HG02973 (cell line): ENCODE measurements around the gene SYT13.
"Not testable (repeated sequence)": the region's sequence is repeated elsewhere in the genome, so short reads cannot be mapped to it uniquely, and the experiment has no call there.

Source experiments
- ATAC-seq: cut with Tn5 transposase; IDR thresholded peaks from one replicate; pipeline ENCODE4 v1.9.1; 2021; ENCODE audit warnings: moderate library complexity; ENCODE audit not compliant: unreplicated experiment

SYT13 gene

DNA sequence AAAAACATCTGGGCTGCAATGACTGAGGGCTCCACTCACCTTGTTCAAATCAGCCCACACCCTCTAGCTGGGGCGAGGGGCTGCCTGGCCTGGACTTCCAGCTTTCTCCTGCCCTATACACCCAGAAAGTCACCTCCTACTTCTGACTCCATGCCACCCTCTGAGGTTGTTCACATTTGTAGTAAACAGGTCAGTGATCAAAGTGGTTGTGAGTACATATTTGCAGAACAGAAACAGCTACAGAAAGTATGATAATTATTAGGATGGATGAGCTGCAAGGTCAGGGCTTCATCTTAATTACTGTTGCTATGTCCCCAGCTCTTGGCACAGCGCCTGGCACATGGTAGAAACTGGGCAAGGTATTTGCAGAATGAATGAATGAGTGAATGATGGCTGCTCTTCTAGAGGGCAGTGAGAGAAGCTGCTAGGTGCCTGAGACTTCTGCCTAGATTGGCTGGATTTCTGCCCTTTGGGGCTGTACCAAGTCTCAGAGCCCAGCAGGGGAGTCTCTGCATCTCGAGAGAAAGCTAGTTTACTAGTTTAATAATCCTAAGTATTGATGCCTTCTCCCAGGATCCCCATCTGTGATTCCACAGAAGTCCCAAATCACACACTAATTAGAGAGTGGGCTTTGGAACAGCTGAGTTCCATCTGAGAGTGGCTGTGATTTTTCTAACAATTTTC is 36.0 kb downstream of the SYT13 start:
- no peak for ATAC-seq

DNA sequence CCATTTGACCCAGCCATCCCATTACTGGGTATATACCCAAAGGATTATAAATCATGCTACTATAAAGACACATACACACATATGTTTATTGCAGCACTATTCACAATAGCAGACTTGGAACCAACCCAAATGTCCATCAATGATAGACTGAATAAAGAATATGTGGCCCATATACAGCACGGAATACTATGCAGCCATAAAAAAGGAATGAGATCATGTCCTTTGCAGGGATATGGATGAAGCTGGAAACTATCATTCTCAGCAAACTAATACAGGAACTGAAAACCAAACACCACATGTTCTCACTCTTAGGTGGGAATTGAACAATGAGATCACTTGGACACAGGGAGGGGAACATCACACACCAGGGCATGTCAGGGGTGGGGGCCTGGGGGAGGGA is 36.8 kb downstream of the SYT13 start:
- ATAC-seq = not testable (repeated sequence)

DNA sequence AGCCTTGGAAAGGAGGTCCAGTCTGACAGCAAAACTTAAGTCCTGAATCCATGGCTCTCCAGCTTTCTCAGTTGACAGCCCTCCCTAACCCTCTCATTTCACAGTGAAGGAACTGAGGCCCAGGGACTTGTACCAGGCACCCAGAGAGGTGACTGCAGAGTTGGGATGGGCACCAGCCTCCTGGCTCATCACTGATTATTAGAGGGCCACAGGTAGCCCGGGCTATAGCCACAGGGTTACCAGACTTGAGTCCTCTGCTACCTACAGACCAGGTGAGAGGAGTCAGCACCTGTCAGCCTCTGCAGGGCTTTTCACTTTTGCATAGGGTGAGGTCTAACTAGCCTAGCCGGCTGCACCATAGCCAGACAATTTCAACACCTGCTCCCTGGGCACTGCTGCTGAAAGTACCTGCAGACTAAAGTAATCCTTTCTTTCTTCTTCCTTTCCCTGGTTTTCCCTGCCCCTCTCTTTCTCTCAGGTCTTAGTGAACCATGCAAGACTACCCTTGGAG is 37.6 kb downstream of the SYT13 start:
- no peak for ATAC-seq

DNA sequence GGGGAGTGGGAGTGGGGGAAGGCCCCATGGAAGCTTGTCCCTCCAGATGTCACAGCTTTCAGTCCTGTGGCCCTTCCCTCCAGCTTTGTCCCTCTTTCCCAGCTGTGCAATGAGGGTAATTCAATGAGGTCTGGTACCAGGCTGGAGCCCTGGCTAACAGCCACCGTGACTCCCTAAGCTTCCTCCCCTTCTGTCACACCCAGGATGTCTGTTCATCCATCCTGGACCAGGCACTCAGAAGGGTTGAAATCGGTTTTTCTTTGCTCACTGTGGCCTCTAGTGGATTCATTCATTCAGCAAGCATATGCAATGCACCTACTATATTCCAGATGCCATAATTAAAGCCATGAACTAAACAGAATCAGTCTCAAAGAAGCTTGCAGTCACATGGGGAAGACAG is 38.7 kb downstream of the SYT13 start:
- ATAC-seq = no peak

DNA sequence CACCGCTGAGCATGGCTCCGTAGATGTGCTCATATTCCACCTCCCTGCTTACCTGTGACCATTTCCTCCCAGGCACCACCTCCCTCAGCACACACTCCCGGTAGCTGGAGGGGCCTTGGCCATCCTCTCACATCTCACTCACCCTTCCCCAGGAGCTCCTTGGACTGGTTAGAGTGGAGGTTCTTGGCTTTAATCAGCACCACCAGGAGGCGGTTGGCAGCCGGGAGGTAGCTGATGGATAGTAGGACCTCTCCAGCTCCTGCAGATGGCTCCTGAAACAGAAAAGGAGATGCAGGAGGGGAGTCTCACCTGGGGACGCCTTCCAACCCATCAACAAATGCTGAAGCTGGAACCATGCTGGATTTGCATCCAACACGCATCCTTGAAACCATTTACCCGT is 39.9 kb downstream of the SYT13 start:
- no peak for ATAC-seq

DNA sequence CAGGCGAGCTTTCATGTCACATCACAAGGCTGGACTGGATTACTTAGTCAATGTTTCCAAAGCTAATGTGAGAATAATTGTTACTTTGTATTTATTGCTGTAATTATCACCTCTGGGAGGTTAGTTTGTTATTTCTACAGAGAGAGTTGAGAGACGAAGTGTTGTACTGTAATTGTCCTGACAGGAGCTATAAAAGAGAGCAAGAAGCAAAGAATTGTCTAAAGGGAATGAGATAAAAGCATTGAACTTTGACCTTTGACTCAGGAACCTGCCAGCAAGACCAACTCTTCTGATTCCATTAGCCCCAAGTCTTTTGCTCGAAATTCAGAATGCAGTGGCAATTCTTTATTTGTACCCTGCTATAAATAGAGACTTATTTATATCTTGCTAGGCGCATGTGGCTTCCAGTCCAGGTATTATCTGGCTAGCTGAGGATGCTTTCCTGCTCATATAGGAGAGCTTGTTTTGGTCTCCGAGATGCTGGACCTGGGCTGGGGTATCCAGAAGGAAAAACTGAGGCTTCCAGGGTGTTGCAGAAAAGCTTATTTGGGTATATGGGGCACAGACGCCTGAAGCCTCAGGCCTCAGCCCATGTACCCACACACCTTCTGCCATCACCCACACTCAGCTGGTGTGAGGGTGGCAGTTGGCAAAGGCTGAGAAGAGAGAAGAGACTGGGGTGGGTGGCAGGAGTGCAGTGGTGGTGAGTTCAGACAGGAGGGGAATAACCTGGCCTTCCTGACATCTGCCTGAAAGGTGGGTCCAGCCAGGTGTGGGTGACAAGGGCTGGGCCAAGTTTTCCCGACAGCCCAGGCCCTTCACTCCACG is 40.7 kb downstream of the SYT13 start:
- ATAC-seq = no peak

DNA sequence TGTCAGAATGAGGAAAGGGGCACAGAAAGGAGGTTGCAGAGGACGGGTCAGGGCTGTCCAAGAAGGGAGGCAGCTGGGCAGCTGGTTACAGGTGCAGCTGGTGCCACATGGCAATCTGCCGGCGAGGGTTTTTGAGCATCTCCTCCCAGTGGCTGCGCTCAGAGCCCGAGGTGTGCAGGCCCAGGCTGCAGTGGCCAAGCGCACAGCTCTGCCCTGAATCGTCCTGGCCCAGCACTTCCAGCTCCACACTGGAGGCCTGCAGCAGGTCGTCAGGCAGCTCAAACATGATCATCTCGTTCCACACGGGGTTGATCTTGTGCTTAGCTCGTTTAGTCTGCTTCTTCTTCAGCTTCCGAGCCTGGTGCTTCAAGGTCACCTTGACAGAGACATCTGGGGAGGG is 42.2 kb downstream of the SYT13 start:
- ATAC-seq = no peak

DNA sequence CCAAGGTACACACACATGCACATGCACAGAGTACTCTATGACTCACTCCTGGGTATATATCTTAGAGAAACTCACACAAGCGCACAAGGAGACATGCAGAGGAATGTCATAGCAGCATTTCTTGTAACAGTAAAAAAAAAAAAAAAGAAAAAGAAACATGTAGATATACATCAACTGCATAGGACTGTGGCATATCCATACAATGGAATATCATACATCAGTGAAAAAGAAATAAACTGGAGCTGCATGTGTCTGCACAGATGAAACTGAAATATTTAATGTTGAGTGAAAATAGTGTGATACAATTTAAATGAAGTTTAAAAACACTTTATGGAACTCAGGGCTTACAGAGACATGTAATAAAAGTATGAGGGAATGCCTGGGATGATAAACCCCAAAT is 46.4 kb downstream of the SYT13 start:
- ATAC-seq = no peak

DNA sequence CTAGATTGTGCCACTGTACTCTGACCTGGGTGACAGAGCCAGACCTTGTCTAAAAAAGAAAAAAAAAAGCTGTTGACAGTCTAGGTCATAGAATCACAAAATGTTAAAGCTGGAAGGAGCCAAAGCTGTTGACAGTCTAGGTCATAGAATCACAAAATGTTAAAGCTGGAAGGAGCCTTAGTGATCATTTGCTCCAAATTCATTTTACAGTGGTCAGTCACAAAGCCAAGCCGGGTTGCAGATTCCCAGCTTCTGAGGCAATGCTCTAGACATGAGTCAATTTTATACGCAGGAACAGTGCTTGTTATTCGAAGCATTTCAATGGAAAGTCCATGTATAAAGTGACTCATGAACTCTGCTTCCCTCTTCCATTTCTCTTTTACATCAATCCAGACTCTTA is 47.4 kb downstream of the SYT13 start:
- no peak for ATAC-seq

DNA sequence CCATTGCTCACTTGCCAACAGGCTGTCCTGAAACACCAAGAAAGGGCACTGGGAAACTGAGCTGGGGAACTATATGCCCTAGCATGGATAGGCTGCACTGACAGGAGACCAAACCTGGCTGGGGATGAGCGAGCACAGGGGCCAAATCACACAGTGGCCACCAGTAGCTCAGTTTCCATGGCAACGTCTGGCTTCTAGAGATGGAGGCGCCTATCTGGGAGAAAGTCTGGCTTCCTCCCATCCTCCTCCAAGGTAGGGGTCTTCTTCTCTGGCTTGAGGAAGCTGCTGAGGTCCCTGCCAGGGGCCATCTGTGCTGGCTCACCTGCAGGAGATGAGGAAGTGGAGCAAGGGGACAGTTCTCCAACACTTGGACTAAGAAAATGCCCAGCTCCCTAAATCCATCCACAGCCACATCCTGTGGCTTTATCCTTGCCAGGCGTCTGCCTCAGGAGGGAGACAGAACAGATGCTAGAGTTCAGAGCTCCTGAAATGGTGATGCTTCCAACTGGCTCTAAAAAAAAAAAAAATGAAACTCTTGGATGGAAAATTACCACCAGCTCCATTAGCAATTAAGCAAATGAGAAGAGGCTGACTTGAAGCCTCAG is 48.3 kb downstream of the SYT13 start:
- no peak for ATAC-seq

DNA sequence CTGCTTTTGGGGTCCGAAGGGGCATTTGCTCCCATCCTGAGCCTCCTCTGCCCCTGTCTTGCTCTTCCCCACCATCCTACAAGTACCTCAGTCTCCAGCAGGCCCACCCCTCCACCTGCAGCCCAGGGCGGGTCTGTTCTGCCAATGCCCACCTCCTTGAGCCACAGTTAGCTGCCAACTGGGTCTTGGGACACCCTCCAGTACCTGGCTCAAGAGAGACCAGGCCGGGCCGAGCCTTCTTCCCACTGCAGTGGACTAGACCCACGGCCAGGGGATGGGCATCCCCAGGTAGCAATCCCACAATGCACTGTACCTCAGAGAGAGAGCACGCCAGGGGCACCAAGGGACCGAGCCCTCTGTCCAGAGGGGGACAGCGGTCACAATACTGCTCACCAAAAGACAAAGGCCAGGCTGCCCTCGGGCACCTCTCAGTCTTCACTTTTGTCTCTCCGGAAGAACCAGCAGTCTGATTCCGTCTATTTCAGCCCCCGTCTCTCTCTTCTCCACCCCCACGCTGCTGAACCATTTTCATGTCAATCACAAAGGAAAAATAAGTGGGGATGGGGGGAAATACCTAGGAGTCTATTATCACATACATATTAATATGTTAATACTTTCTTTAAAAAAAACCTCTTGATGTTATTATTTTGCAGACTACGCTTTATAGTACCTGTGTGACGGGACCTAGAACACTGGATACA is 51.7 kb downstream of the SYT13 start:
- ATAC-seq = no peak

DNA sequence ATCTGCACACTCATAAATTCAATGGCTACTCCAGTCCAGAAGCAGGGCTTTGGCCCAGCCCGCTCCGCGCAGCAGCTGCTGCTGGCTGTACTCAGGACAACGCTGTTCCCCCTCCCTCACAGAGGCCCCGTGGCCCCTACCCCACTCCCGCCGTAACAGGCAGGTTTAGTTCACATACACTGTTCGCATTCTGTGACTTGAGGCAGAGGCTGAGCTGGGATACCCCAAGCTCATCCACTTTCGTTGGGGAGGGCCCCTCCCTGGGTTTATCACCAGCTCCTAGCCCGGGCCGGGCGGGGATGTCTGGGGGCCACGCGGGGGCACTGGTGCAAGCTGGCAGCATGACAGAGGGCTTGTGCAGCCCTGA is 52.4 kb downstream of the SYT13 start:
- ATAC-seq = no peak

DNA sequence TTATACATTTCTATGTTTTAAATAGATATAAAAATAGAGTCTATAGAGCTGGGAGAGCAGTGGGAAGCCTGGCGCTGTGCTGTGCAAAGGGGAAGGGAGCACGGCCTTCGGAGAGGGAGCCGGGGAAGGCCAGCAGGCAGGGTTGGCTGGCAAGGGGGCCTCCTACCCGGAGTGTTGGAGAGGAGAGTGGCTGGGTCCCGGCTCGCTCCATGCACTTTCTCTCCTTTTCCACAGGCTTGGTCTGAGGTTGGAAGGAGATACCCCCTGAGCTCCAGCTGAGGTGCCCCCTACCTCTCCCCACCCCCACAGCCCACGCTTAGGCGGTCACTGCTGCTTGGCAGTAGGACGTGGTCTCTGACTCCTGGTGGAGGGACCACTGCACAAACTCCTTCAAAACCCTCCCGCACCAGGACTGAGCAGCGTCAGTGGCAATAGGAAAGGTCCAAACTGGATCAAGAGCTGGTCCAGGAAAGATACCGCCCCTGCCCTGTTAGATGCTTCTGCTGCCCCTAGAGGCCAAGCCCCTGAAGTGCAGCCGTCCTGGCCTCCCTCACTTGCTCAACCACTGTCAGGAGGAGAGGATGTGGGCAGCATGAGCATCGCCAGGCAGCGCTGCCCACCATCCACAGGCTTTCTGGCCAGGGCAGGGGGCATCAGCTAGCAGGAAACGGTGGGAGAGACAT is 52.9 kb downstream of the SYT13 start:
- no peak for ATAC-seq

DNA sequence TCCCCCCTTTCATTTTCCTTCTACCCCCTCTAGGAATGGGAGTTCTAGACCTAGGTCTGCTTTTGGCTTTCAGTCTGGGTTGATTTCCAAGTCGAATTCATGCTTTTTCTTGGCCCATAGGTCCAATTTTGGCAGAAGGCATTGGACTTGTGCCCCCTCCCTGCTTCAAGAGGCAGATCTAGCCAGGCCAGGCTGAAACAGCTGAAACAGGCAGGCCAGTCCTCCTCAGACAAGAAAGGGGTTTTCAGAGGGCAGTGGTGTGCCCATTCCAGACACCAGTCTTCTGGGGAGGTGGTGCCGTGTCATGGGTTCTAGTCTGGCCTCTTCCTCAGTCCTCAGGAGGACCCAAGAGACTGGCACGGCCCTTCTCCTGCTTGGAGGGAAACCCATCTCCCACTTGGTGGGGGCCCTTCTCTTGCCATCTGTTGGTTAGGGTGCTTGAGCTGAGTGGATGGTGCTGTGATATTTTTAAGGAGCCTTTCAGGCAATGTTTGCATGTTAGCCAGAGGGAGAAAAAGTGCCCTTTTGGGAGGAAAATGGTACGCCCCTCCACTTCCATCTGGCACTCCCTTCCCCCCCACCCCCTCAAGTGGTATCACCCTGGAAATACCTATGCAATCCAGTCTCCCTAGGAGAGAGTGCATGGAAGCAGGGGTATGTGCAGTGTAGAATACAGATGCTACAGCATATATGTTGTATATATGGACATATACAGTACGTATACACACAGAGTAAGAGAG is 53.6 kb downstream of the SYT13 start:
- ATAC-seq = no peak

DNA sequence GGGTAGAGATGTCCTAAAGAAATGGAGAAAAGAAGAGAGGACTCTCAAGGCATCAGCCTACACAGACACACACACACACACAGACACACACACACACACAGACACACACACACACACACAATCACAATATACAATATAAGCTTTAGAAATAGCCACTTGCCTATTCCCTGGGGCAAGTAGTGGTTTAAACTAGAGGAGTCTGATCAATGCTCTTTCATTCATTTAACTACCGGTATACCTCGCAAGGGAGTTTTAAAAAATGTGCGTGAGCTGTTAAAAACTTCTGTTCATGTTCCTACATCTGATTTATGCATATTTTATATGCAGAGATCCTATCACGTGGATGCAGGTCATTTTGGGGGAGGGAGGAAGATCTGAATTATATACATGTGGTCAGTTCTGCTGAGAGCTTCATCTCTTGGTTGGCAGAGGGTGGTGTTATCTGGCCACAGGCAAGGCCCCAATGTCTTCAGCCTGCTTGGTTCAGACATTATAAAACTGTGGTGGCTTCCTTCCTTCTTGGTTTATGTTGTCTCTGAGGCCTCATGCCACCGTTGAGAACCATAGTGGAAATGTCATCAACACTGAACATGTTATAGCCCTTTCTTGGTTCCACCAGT is 56.6 kb downstream of the SYT13 start:
- ATAC-seq = no peak

DNA sequence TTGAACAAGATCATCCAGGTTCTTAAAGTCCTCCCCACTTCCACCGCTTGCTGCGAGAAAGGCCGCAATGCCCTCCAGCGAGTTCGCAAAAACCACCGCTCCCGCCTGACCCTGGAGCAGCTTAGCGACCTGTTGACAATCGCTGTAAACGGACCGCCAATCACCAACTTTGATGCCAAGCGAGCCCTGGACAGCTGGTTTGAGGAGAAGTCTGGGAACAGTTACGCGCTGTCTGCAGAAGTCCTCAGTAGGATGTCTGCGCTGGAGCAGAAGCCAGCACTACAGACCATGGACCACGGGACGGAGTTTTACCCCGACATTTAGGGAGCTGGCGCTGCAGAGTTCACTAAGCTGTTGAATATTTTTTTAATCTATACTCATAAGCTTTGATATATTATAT is 58.3 kb downstream of the SYT13 start:
- ATAC-seq = no peak

DNA sequence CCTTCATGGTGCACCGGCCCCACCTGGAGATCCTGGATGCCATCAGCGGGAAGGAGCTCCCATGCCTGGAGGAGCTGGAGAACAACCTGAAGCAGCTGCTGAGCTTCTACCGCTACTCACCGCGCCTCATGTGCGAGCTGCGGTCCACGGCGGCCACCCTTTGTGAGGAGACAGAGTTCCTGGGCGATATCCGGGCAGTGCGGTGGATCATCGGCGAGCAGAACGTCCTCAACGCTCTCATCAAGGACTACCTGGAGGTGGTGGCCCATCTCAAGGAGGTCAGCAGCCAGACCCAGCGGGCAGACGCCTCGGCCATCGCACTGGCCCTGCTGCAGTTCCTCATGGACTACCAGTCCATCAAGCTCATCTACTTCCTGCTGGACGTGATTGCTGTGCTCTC is 59.2 kb downstream of the SYT13 start:
- no peak for ATAC-seq

DNA sequence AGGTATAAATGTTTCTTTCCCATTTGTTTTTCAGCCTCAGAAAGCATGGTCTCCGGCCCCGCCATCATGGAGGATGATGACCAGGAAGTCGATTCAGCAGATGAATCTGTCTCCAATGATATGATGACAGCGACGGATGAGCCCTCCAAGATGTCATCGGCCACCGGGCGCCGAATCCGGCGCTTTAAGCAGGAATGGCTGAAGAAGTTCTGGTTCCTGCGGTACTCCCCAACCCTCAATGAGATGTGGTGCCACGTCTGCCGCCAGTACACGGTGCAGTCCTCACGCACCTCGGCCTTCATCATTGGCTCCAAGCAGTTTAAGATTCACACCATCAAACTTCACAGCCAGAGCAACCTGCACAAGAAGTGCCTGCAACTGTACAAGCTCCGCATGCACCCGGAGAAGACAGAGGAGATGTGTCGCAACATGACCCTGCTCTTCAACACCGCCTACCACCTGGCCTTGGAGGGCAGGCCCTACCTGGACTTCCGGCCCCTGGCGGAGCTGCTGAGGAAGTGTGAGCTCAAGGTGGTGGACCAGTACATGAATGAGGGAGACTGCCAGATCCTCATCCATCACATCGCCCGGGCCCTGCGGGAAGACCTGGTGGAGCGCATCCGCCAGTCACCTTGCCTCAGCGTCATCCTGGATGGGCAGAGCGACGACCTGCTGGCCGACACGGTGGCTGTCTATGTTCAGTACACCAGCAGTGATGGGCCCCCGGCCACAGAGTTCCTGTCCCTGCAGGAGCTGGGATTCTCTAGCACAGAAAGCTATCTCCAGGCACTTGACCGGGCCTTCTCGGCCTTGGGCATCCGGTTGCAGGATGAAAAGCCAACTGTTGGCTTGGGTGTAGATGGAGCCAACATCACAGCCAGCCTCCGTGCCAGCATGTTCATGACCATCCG is 59.9 kb downstream of the SYT13 start:
- no peak for ATAC-seq

DNA sequence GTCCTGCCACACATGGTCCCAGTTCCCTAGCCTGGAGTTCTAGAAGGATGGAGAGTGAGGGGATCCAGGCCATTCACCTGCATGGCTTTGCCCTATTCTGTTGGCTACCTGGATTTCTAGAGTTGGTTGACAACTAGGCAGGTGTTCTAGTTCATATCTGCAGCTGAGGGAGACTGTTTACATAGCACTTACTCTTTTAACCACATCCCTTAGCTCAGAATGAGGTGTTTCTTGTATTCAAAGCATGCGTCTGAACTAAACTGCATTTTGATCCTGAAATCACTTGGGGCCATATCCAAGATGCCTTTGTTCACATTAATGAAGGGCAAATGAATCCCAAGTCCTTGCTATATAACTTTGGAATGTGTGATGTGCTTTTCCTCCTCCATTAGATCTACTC is 60.9 kb downstream of the SYT13 start:
- ATAC-seq = no peak
